ENCODE measurements around the gene ATP10B.

DNA sequence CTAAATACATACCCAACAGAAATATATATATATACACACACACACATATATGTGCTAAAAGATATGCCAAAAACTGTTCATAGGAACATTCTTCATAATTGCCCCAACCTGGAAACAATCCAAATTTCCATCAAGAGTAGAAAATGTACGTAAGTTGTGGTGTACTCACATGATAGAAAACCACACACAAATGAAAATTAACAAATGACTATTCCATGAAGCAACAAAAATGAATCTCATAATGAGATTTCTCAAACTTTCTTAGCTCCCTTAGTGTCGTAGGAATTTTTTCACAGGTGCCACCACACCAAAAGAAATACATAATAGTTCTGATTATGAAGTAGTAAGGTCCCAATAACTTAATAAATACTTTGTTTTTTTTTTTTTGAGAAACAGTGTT lies 7.8 kb downstream of the ATP10B start:
- TF ChIP-seq POLR2A (IDR thresholded peaks at IDR 0.05) (no peak), CTCF (IDR thresholded peaks at IDR 0.05) (no peak)
